Measurements from ENCODE around the gene APOL1.
"Not testable (repeated sequence)": the region's sequence is repeated elsewhere in the genome, so short reads cannot be mapped to it uniquely, and the experiment has no call there.

- TF ChIP-seq CTCF (conservative IDR thresholded peaks at IDR 0.05); ZFX (IDR thresholded peaks at IDR 0.05): not testable (repeated sequence)
Measured at GRCh38 chr22:36205573-36205972, 47.4 kb upstream of the APOL1 start.
